ENCODE results near the gene TMEM272.

TMEM272 gene

DNA sequence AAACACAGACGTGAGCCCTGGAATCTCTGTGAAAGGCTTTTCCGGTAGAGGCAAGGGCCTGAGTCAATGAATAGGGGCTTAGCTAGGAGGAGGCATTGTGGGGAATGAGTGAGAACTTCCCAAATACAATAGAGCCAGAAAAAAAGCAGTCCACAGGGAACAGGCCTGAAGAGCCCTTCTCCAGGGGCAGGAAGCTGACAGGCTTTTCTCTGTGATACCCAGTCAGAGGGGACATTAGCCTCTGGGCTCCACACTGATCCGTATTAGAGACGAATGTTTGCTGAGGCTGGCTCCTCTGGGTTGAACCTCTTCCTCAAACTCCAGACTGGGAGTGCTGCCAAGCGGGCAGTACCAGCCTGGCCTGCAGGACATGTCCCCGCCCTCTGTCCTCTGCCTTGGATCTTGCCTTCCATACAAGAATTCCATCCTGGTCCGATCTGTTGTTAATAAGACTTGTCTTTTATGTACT is 43.3 kb downstream of the TMEM272 start:
- Histone ChIP-seq H3K36me3 (ENCODE audit: low read length) (no peaks in the 10 kb centered on the region), H3K79me2 (ENCODE audit: insufficient read depth, low read length) (no peaks in the 10 kb centered on the region), H3K9me2 (replicated peaks; ENCODE audit: insufficient read depth, low read length) (no peaks in the 10 kb centered on the region), H3K9ac (ENCODE audit: low read length) (no peak overlapping the region), H3K27me3 (ENCODE audit: low read length) (no peaks in the 10 kb centered on the region), H3F3A (ENCODE audit: insufficient read depth) (peaks cover 14% of the 10 kb centered on the region; the same call in 1 of the 2 replicates), H3K4me3 (ENCODE audit: insufficient read depth, low read length, poor library complexity, severe bottlenecking) (no peak overlapping the region), H3K4me2 (ENCODE audit: low read depth, low read length, poor library complexity, severe bottlenecking) (no peak overlapping the region), H4K20me1 (ENCODE audit: low read depth, low read length) (no peaks in the 10 kb centered on the region), H2AFZ (ENCODE audit: low read depth, low read length, severe bottlenecking) (no peak overlapping the region), H3K9me3 (ENCODE audit: insufficient read depth, low read length) (no peaks in the 10 kb centered on the region), H3K27ac (ENCODE audit: low read depth, low read length) (no peak overlapping the region)
- TF ChIP-seq, protein P1, sequence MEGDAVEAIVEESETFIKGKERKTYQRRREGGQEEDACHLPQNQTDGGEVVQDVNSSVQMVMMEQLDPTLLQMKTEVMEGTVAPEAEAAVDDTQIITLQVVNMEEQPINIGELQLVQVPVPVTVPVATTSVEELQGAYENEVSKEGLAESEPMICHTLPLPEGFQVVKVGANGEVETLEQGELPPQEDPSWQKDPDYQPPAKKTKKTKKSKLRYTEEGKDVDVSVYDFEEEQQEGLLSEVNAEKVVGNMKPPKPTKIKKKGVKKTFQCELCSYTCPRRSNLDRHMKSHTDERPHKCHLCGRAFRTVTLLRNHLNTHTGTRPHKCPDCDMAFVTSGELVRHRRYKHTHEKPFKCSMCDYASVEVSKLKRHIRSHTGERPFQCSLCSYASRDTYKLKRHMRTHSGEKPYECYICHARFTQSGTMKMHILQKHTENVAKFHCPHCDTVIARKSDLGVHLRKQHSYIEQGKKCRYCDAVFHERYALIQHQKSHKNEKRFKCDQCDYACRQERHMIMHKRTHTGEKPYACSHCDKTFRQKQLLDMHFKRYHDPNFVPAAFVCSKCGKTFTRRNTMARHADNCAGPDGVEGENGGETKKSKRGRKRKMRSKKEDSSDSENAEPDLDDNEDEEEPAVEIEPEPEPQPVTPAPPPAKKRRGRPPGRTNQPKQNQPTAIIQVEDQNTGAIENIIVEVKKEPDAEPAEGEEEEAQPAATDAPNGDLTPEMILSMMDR (IDR thresholded peaks at IDR 0.05; ENCODE audit: insufficient read depth, low read length, poor library complexity, severe bottlenecking), result no peak
- TF ChIP-seq EZH2phosphoT487 (conservative IDR thresholded peaks at IDR 0.05; ENCODE audit: low read length), result no peak

DNA sequence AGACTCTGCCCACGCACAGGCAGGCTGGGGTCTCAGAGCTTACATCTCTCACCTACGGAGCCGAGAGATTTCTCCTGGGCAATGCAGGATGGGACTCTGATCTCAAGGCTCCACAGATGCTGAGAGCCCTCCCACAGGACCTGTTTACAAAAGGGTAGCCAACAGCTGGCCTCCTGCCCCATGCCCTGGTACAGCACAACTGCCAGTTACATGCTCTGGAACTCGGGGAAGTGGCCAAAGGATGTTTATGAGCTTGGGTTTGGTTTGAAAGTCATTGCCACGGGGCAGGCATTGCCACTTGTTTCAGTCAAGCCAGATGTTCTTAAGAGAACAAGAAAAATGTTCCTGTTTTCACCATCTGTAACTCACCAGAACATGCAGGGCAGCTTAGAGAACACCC is 44.5 kb downstream of the TMEM272 start:
- no peak overlapping the region for H3K4me3 ChIP-seq (ENCODE audit: insufficient read depth, low read length, poor library complexity, severe bottlenecking)
- peaks cover 14% of the 10 kb centered on the region; the same call in 1 of the 2 replicates for H3F3A ChIP-seq (ENCODE audit: insufficient read depth)
- H3K4me2 ChIP-seq (ENCODE audit: low read depth, low read length, poor library complexity, severe bottlenecking), result no peak overlapping the region
- no peak overlapping the region for H3K9ac ChIP-seq (ENCODE audit: low read length)
- no peaks in the 10 kb centered on the region for H3K36me3 ChIP-seq (ENCODE audit: low read length)
- no peaks in the 10 kb centered on the region for H3K27me3 ChIP-seq (ENCODE audit: low read length)
- no peak overlapping the region for H3K27ac ChIP-seq (ENCODE audit: low read depth, low read length)
- no peaks in the 10 kb centered on the region for H3K9me2 ChIP-seq (replicated peaks; ENCODE audit: insufficient read depth, low read length)
- no peak overlapping the region for H2AFZ ChIP-seq (ENCODE audit: low read depth, low read length, severe bottlenecking)
- TF ChIP-seq, protein P1 (IDR thresholded peaks at IDR 0.05; ENCODE audit: insufficient read depth, low read length, poor library complexity, severe bottlenecking), result no peak
- no peak for TF ChIP-seq EZH2phosphoT487 (conservative IDR thresholded peaks at IDR 0.05; ENCODE audit: low read length)
- no peaks in the 10 kb centered on the region for H4K20me1 ChIP-seq (ENCODE audit: low read depth, low read length)
- no peaks in the 10 kb centered on the region for H3K9me3 ChIP-seq (ENCODE audit: insufficient read depth, low read length)
- no peaks in the 10 kb centered on the region for H3K79me2 ChIP-seq (ENCODE audit: insufficient read depth, low read length)

DNA sequence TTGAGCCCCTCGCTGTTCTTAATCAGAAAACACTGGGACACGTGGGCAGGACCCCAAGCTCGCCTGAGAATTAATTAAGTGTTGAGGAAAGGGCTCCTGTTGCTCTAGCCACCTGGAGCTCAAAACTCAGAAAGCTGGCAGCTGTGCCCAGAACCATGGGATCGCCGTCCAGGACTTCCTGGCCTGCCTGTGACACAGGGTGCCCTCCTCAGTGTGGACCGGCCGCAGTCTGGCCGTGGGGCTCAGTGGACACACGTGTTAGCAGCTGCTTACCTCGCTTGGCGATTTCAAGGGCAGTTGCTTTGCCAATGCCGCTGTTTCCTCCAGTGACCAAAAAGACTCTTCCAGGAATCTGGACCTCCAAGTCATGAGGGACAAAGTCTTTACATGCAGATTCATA is 45.7 kb downstream of the TMEM272 start:
- Histone ChIP-seq H3K79me2 (ENCODE audit: insufficient read depth, low read length) (no peaks in the 10 kb centered on the region), H3K27ac (ENCODE audit: low read depth, low read length) (no peak overlapping the region), H2AFZ (ENCODE audit: low read depth, low read length, severe bottlenecking) (no peak overlapping the region), H3F3A (ENCODE audit: insufficient read depth) (peaks cover 6% of the 10 kb centered on the region; the same call in 1 of the 2 replicates), H3K4me3 (ENCODE audit: insufficient read depth, low read length, poor library complexity, severe bottlenecking) (no peak overlapping the region), H3K9ac (ENCODE audit: low read length) (no peak overlapping the region), H3K4me2 (ENCODE audit: low read depth, low read length, poor library complexity, severe bottlenecking) (no peak overlapping the region), H3K27me3 (ENCODE audit: low read length) (no peaks in the 10 kb centered on the region), H3K9me3 (ENCODE audit: insufficient read depth, low read length) (no peaks in the 10 kb centered on the region), H3K36me3 (ENCODE audit: low read length) (no peaks in the 10 kb centered on the region), H4K20me1 (ENCODE audit: low read depth, low read length) (no peaks in the 10 kb centered on the region), H3K9me2 (replicated peaks; ENCODE audit: insufficient read depth, low read length) (no peaks in the 10 kb centered on the region)
- TF ChIP-seq EZH2phosphoT487 (conservative IDR thresholded peaks at IDR 0.05; ENCODE audit: low read length), result no peak
- TF ChIP-seq, protein P1 (IDR thresholded peaks at IDR 0.05; ENCODE audit: insufficient read depth, low read length, poor library complexity, severe bottlenecking), result no peak
